T47D (cell line): ENCODE measurements around the gene MMP25.

Source experiments
- DNase-seq, 2 experiments: peaks; one replicate each; pipeline versions ENCODE4 v3.0.0 to v3.0.0-alpha.2; 2011 to 2012; ENCODE audit warnings: low read depth in 1 of 2, low spot score in 1 of 2
- JUND ChIP-seq: IDR thresholded peaks from 2 replicates; pipeline ENCODE4 v1.6.1; 2012; ENCODE audit warnings: low read depth
- in situ Hi-C: cut with HindIII; loops from 2 replicates; pipeline ENCODE4 v1.10.0; 2016; ENCODE audit warnings: low sequenced_read_pairs, low pct_unique_long_range_greater_than_20kb

MMP25 gene

DNA sequence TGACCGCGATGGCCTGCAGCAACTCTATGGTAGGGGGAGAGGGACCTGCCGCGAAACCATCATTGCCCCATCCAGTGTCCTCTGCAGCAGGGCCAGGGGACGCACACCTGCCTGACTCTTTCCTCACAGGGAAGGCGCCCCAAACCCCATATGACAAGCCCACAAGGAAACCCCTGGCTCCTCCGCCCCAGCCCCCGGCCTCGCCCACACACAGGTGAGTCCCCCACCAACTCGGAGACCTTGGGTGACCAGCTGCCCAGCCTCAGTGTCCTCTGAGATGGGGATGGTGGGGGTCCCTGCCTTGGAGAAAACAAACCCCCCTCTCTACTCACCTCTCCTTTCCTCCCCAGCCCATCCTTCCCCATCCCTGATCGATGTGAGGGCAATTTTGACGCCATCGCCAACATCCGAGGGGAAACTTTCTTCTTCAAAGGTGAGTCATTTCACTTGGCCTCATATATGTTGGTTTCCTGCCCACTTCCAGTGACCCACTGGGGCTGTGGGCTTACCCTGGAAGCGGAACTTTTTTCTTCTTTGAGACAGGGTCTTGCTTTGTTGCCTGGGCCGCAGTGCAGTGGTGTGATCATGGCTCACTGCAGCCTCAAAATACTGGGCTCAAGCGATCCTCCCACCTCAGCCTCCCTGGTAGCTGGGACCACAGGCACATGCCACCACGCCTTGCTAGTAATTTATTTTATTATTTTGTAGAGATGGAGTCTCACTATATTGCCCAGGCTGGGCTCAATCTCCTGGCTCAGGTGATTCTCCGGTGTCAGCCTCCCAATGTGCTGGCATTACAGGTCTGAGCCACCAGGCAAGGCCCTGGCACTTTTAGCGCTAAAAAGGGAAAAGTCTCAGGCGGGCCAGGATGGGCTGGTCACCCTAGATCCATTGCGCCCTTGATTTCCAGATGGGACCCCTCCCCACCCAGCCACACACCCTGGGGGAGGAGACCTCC is 11.1 kb downstream of the MMP25 start:
- no peak for DNase-seq
- no peak for TF ChIP-seq JUND
- in situ Hi-C loops = no loop called here

GRCh38 chr16:3058139-3059030 is 12.0 kb downstream of the MMP25 start:
- TF ChIP-seq JUND = no peak
- peak in 1 of 2 experiments; percentile 73 for DNase-seq
- in situ Hi-C loops = no loop called here

DNA sequence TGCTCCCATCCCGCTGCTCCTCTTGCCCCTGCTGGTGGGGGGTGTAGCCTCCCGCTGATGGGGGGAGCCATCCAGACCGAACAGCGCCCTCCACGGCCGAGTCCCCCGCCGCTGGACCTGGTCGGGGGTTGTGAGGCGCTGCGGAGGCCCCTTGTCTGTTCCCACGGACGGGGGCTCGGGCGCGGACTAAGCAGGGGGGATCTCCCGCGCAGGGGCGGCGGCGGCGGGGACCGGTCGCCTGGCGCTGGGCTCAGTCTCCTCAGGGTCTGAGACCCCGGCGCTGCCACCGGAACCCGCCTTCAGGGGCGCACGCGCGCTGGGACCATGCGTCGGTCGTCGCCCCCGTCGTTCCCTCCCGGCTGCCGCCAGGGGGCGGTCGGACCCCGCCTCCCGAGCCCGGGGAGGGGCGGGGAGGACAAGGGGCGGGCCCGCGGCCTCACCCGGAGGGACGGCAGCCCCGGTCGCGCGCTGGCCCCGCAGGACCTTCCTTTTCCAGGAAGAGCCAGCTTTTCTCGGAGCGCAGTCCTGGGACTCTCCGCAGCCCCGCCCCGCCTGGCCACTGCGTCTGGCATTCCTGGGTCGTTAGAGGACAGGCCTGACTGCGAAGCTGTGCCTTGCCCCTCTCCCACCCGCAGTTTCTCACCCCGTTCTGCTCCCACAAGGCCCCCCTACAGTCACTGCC is 12.8 kb downstream of the MMP25 start:
- peak; percentile 82 to 90 for DNase-seq
- no peak for TF ChIP-seq JUND
- in situ Hi-C loops = no loop called here

GRCh38 chr16:3059723-3060242 is 13.4 kb downstream of the MMP25 start:
- in situ Hi-C loops = no loop called here
- no peak for TF ChIP-seq JUND
- no peak for DNase-seq

- in situ Hi-C loops = no loop called here
- no peak for TF ChIP-seq JUND
- no peak for DNase-seq
Observed at GRCh38 chr16:3060339-3061127, 14.2 kb downstream of the MMP25 start.

DNA sequence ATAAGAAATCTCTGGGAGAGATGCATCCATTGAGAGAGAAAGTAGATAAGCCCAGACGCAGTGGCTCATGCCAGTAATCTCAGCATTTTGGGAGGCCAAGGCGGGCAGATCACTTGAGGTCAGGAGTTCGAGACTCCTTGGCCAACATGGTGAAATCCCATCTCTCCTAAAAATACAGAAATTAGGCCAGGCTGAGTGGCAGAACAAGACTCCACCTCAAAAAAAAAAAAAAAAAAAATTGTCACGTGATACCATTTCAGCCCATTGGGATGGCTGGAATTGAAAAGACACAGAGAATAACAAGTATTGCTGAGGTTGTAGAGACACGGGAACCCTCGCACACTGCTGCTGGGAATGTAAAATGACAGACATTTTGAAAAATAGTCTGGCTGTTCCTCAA is 16.2 kb downstream of the MMP25 start:
- in situ Hi-C loops = no loop called here
- no peak for TF ChIP-seq JUND
- DNase-seq = no peak

DNA sequence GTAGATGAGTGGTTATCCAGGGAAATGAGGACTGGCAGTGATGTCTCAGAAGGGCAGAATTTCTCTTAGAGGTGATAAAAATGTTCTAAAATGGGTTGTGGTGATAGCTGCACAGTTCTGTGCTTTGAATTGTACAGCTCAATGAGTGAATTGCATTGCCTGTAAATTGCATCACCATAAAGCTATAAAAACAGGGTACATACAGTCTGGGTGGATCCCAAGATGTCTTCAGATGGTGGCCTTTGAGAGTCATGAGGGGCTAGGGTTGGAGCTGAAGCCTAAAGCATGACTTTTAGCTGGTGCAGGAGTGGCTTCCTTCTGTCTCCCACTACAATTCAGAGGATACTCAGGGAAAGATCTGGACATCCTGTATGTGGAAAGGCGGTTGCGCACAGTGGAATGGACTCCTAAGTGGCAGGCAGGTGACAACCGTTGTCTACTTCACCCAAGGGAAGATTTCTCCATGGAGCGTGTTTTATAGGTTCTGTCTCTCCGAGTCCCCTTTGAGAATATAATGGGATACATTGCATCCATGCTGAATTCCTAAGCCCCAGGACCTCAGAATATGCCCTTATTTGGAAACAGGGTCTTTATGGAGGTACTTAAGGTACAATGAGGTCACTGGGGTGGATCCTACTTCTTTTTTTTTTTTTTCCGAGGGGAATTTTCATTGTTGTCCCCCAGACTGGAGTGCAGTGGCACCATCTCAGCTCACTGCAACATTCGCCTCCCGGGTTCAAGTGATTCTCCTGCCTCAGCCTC is 17.4 kb downstream of the MMP25 start:
- no peak for TF ChIP-seq JUND
- in situ Hi-C loops = no loop called here
- no peak for DNase-seq

DNA sequence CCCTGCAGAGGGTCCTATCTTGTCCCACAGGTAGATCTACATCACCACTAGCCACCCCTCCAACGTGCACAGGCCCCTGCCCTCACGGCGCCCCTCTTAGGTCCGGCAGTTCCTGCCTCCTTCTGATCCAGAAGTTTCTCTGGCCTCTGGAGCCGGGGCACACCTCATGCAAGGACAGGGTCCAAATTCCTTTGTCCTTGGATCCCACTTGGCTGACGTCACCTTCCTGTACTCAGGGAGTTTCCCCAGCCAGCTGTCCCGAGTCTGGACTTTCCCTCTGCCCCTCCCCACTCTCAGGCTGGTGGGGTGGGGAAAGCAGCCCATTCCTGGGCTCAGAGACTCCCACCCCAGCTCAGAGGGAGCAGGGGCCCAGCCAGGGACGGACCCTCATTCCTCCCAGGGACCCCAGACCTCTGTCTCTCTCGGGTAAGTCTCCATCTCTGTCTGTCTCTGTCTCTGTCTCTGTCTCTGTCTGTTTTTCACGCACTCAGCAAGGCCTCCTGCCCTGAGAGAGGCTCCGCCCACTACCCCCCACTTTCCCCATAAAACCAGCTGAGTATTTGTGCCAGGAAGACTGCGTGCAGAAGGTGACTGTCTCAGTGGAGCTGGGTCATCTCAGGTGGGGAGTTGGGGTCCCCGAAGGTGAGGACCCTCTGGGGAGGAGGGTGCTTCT is 18.8 kb downstream of the MMP25 start, which contains the start of gene IL32:
IL32 (plus strand) TSS at position 572 of the 673 bp plus-strand sequence. CDS start 172 bp downstream, outside the sequence.
- TF ChIP-seq JUND = no peak
- in situ Hi-C loops = no loop called here
- no peak for DNase-seq

- DNase-seq = no peak
- in situ Hi-C loops = no loop called here
Observed at GRCh38 chr16:3065742-3066439, 19.5 kb downstream of the MMP25 start.

DNA sequence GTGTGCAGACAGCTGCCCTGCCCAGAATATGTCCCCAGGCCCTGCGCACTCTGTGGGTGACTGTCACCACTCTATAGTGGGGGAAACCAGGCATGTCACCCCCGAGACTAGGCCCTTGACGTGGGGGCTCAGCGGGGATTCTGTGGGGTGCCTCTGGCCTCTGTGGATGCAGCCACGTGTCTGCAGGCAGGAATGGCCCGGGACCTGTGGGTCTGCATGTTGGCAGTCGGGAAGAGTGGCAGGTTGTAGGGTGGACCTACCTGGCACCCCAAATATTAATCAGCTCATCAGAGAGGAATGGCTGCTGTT is 20.0 kb downstream of the MMP25 start:
- no peak for TF ChIP-seq JUND
- in situ Hi-C loops = no loop called here
- DNase-seq = no peak

More at GRCh38 chr16:3065742-3066439, 19.5 kb downstream of the MMP25 start:
- TF ChIP-seq JUND = no peak
